ENCODE measurements around the gene PPP2CA. TPM values are rescaled to one million over a fixed set of nuclear protein-coding genes. Genes with fewer than 3 reads are reported as not detected.
"Not testable (repeated sequence)": the region's sequence is repeated elsewhere in the genome, so short reads cannot be mapped to it uniquely, and the experiment has no call there.

The PPP2CA gene
- total and polyA plus RNA-seq, 5 donors, result 57.9 to 178 (median 135) TPM

GRCh38 chr5:134255418-134256150, 29.7 kb upstream of the PPP2CA start:
- 67% methylated on average over 2 of the region's 2 CpGs for WGBS
- H3K27ac ChIP-seq (ENCODE audit: low read length), result no peak overlapping the region
- no peak for DNase-seq
- peak; percentile 49 to 79 for ATAC-seq
- no peaks in the 10 kb centered on the region for H3K27me3 ChIP-seq (ENCODE audit: control insufficient read depth, insufficient read depth)
- H3K9me3 ChIP-seq (ENCODE audit: control insufficient read depth, low read length), result no peaks in the 10 kb centered on the region
- intact Hi-C loops (cut with DNase I), result no loop called here
- no peak overlapping the region for H3K4me3 ChIP-seq (ENCODE audit: low read length)
- H3K4me1 ChIP-seq (ENCODE audit: control insufficient read depth, insufficient read depth, low read length), result peaks cover 9% of the 10 kb centered on the region

- H3K27ac ChIP-seq (ENCODE audit: low read length); H3K27me3 ChIP-seq (ENCODE audit: control insufficient read depth, insufficient read depth); H3K4me3 ChIP-seq (ENCODE audit: low read length); ATAC-seq; H3K4me1 ChIP-seq (ENCODE audit: control insufficient read depth, insufficient read depth, low read length); intact Hi-C loops (cut with DNase I); DNase-seq; H3K9me3 ChIP-seq (ENCODE audit: control insufficient read depth, low read length): not testable (repeated sequence)
- WGBS, result 95% methylated on average over 8 of the region's 8 CpGs
Observed at GRCh38 chr5:134253368-134254153, 27.7 kb upstream of the PPP2CA start.

- Histone ChIP-seq H3K27ac (ENCODE audit: low read length) (no peak overlapping the region), H3K27me3 (ENCODE audit: control insufficient read depth, insufficient read depth) (no peaks in the 10 kb centered on the region), H3K4me1 (ENCODE audit: control insufficient read depth, insufficient read depth, low read length) (peaks cover 9% of the 10 kb centered on the region), H3K9me3 (ENCODE audit: control insufficient read depth, low read length) (no peaks in the 10 kb centered on the region), H3K4me3 (ENCODE audit: low read length) (no peak overlapping the region)
- peak; percentile 45 to 68 for ATAC-seq
- intact Hi-C loops (cut with DNase I), result no loop called here
- DNase-seq, result no peak
- 53% methylated on average over 5 of the region's 5 CpGs for WGBS
Observed at GRCh38 chr5:134252671-134253070, 26.8 kb upstream of the PPP2CA start.

GRCh38 chr5:134250949-134251348, 25.1 kb upstream of the PPP2CA start:
- peaks cover 7% of the 10 kb centered on the region for H3K4me1 ChIP-seq (ENCODE audit: control insufficient read depth, insufficient read depth, low read length)
- WGBS, result 90% methylated on average over 3 of the region's 3 CpGs

GRCh38 chr5:134249469-134250379, 23.9 kb upstream of the PPP2CA start:
- Histone ChIP-seq H3K27ac (ENCODE audit: low read length) (peak overlapping the region; percentile 13), H3K27me3 (ENCODE audit: control insufficient read depth, insufficient read depth) (no peaks in the 10 kb centered on the region), H3K9me3 (ENCODE audit: control insufficient read depth, low read length) (no peaks in the 10 kb centered on the region), H3K4me3 (ENCODE audit: low read length) (no peak overlapping the region), H3K4me1 (ENCODE audit: control insufficient read depth, insufficient read depth, low read length) (peaks cover 2% of the 10 kb centered on the region)
- ATAC-seq (peak in 1 of 2 donors; percentile 47), DNase-seq (peak in 2 of 3 donors; percentile 48 to 54)
- intact Hi-C loops (cut with DNase I), result no loop called here
- WGBS, result 78% methylated on average over 15 of the region's 15 CpGs

More at GRCh38 chr5:134250949-134251348, 25.1 kb upstream of the PPP2CA start:
- no peaks in the 10 kb centered on the region for H3K27me3 ChIP-seq (ENCODE audit: control insufficient read depth, insufficient read depth)
- H3K4me3 ChIP-seq (ENCODE audit: low read length), result no peak overlapping the region
- DNase-seq (no peak), ATAC-seq (no peak)
- H3K9me3 ChIP-seq (ENCODE audit: control insufficient read depth, low read length), result no peaks in the 10 kb centered on the region
- H3K27ac ChIP-seq (ENCODE audit: low read length), result no peak overlapping the region
- intact Hi-C loops (cut with DNase I), result no loop called here

- DNase-seq (no peak), ATAC-seq (no peak)
- intact Hi-C loops (cut with DNase I), result no loop called here
- Histone ChIP-seq H3K27ac (ENCODE audit: low read length) (no peak overlapping the region), H3K9me3 (ENCODE audit: control insufficient read depth, low read length) (no peaks in the 10 kb centered on the region), H3K4me3 (ENCODE audit: low read length) (no peak overlapping the region), H3K4me1 (ENCODE audit: control insufficient read depth, insufficient read depth, low read length) (peaks cover 2% of the 10 kb centered on the region), H3K27me3 (ENCODE audit: control insufficient read depth, insufficient read depth) (no peaks in the 10 kb centered on the region)
- 69% methylated on average over 3 of the region's 3 CpGs for WGBS
Observed at GRCh38 chr5:134248256-134248655, 22.4 kb upstream of the PPP2CA start.

GRCh38 chr5:134247428-134248224, 21.8 kb upstream of the PPP2CA start:
- 89% methylated on average over 6 of the region's 6 CpGs for WGBS
- H3K27ac ChIP-seq (ENCODE audit: low read length), result peak overlapping the region; percentile 59
- intact Hi-C loops (cut with DNase I), result no loop called here
- no peaks in the 10 kb centered on the region for H3K27me3 ChIP-seq (ENCODE audit: control insufficient read depth, insufficient read depth)
- H3K9me3 ChIP-seq (ENCODE audit: control insufficient read depth, low read length), result no peaks in the 10 kb centered on the region
- no peak overlapping the region for H3K4me3 ChIP-seq (ENCODE audit: low read length)
- peaks cover under 1% of the 10 kb centered on the region for H3K4me1 ChIP-seq (ENCODE audit: control insufficient read depth, insufficient read depth, low read length)
- DNase-seq (no peak), ATAC-seq (no peak)

- H3K27ac ChIP-seq (ENCODE audit: low read length), result peak overlapping the region; percentile 47
Observed at GRCh38 chr5:134246771-134247427, 21.0 kb upstream of the PPP2CA start.

GRCh38 chr5:134245692-134246091, 19.8 kb upstream of the PPP2CA start:
- intact Hi-C loops (cut with DNase I), result no loop called here
- WGBS, result 83% methylated on average over 2 of the region's 2 CpGs

More at GRCh38 chr5:134246771-134247427, 21.0 kb upstream of the PPP2CA start:
- intact Hi-C loops (cut with DNase I), result no loop called here
- no peaks in the 10 kb centered on the region for H3K27me3 ChIP-seq (ENCODE audit: control insufficient read depth, insufficient read depth)
- 86% methylated on average over 5 of the region's 5 CpGs for WGBS
- DNase-seq (peak in 2 of 3 donors; percentile 54 to 66), ATAC-seq (peak; percentile 58 to 78)
- H3K4me1 ChIP-seq (ENCODE audit: control insufficient read depth, insufficient read depth, low read length), result no peaks in the 10 kb centered on the region
- H3K4me3 ChIP-seq (ENCODE audit: low read length), result no peak overlapping the region
- H3K9me3 ChIP-seq (ENCODE audit: control insufficient read depth, low read length), result no peaks in the 10 kb centered on the region

More at GRCh38 chr5:134245692-134246091, 19.8 kb upstream of the PPP2CA start:
- Histone ChIP-seq H3K27ac (ENCODE audit: low read length) (no peak overlapping the region), H3K4me3 (ENCODE audit: low read length) (no peak overlapping the region), H3K4me1 (ENCODE audit: control insufficient read depth, insufficient read depth, low read length) (no peaks in the 10 kb centered on the region), H3K9me3 (ENCODE audit: control insufficient read depth, low read length) (no peaks in the 10 kb centered on the region), H3K27me3 (ENCODE audit: control insufficient read depth, insufficient read depth) (no peaks in the 10 kb centered on the region)
- DNase-seq, result no peak
- no peak for ATAC-seq
